NCI-H2081 treated with DMSO at 0.1 percent for 48 hours (cell line): ENCODE data around the gene LRRC56.

ENCODE experiments used
- DNase-seq: peaks from one replicate; lab custom pipeline; 2025; lab: John Stamatoyannopoulos, UW

Gene LRRC56

DNA sequence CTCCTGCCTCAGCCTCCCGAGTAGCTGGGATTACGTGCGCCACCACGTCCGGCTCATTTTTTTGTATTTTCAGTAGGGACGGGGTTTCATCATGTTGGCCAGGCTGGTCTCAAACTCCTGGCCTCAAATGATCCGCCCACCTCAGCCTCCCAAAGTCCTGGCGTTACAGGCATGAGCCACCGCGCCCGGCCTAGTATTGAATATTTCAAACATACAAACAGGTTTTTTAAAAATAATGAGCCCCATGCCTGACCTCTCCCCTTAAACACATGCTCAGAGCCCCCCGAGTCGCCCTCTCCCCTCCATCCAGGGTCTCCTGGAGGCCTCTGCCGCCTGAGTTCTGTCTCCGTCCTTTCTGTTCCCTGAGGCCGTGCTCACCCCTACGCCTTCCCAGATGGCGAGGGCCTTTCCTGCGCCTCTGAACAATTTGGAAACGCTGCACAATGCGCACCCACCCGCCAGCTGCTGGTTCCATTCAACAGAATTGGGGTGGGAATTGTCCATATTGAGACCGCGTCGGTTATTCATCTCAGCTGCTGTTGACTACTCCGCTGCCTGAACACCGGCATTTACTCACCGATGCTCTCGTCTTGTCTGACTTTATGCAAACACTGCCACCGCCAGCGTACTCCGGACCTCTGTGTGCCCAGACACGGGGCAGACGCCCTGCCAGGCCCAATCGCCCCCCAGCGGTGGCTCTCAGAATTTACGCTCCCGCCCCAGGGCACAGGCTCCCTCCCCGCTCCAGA, 16.7 kb upstream of the LRRC56 start:
- DNase-seq, result no peak

DNA sequence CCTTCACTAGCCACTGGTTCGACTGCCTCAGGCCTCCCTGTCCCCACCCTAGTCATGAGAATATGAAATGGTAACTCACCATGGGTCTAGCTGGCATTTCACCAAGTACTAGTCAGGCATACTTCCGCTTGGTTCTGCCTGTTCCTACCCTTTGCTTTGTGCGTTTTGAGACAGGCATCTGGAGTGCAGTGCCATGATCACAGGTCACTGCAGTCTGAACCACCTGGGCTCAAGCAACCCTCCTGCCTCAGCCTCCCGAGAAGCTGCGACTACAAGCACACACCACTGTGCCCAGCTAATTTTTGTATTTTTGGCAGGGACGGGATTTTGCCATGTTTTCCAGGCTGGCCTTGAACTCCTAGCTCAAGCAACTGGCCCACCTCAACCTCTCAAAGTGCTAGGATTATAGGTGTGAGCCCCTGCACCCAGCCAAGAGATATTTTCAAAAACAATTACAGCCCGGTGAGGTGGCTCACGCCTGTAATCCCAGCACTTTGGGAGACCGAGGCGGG, 16.1 kb upstream of the LRRC56 start:
- DNase-seq, result no peak

- DNase-seq, result no peak
Observed at GRCh38 chr11:526192-526591, 11.1 kb upstream of the LRRC56 start.

DNA sequence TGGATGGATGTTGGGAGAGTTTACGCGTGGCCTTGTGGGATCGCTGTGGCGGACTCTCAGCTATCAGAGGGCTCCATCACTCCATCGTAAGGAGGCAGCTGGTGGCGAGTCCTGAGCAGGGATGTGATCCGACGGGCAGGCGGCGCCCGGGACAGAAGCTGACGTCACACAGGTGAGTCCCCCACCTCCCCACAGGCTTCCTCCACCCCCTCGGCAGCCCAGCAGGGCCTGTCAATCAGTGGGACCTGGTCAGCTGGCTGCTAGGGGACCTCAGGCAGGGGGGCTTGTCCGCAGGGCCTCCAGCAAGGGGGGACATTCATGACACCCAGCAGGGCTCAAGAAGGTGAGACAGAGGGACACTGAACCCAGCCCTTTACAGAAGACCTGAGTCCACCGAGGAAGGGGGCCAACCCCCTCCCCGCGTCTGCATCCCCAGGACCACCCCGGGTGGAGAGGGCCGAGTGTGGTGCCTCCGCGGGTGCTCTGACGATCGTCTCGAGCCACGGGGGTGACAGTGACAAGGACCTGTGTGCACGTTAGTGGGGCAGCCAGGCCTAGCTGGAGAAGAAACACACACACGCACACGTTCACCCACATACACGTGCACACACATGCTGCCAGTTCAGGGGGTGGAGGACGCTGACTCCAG, 9.0 kb upstream of the LRRC56 start:
- no peak for DNase-seq

DNA sequence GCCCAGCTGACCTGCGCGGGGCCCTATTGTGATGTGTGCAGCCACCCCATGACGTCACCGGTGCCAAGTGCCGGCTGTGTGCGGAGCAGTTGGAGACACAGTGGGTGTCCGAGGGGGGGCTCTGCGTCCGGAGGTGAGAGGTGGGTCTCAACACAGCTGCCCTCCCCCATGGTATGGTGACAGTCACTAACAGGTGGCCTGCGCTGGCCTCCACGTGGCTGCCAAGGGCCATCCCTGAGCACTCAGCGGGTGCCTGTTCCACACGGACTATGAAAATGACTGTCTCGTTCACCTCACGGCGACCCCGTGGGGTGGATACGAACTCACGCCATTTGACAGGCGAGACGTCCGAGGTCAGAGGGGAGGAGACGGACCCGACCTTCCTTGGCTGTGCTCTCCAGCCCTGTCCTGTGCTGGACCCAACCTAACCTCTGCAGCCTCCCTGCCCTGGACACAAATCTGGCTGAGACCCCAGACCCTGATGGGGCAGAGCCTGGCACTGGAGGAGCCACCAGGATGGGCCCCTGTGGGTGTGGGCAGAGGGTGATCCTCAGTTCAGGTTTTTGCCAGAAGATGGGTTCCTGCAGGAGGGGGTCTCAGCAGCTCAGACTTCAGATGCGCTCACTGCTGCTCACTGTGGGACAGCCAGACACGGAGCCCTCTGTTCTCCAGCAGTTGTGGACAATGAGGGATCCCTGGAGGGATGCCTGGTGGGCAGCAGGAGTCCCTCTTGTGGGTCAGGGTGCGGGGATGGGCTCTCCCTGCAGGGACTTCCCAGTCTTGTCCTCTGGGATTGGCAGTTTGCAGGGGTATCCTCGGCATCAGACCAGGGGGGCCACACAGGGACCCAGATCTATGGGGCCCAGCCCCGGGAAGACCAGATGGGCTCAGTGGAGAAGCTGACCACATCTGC, 8.3 kb upstream of the LRRC56 start:
- DNase-seq, result no peak

DNA sequence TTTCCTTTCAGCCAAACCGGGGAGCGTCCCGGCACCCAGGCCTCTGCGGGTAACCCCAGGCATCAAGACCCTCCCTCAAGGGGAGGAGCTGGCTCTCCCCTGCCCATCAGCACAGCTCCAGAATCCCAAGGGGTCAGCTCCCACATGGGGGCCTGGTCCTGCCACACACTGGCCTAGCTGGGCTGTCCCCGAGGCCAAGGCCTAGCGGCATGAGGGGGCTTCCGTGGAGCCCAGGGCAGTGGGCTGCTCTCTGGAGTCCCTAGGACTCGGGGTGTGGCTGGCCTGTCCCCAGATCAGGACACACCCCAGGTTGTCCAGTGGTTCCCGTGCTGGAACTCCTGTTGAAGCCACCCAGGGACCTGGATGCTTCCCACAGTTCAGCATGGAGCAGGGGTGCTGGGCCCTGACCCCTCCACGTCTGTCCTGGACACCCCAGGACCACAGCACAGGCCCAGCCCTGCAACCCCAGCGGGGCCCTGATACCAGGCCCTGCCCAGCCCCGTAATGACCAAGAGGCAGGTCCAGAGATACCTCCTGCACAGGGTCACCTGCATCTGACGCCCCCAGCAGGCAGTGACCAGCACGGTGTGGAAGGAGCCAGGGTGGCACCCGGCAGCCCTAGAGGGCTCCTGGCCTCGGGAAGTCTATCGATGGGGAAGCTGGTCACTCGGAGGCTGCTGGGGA, 7.5 kb upstream of the LRRC56 start:
- no peak for DNase-seq

GRCh38 chr11:530960-531831, 6.1 kb upstream of the LRRC56 start:
- no peak for DNase-seq

DNA sequence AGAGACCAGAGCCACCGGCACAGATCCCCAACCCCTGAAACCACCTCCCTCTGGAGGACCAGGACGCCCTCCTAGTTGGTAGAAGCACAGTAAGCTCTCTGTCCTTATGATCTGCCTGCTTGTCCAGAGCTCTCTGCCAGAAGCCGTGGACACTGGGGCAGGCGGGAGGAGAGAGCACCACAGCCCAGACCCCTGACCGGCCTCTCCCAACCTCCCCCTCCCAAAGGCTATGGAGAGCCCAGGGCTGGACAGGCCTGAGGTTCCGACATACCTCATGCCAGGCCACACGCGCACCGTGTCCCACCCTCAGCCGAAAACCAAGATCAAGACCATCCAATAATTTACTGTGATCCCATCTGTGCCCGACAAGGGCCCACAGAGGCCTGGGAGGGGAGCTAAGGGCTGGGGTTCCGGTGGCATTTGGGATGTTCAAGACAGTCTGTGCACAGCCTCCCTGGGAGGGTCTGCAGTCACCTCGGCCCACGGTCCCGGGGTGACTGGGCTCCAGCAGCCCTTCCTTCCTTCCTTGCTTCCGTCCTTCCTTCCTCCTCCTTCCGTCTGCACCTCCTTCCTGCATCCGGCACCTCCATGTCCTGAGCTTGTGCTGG, 5.3 kb upstream of the LRRC56 start:
- DNase-seq, result no peak

- no peak for DNase-seq
Observed at GRCh38 chr11:532527-532985, 4.8 kb upstream of the LRRC56 start.

DNA sequence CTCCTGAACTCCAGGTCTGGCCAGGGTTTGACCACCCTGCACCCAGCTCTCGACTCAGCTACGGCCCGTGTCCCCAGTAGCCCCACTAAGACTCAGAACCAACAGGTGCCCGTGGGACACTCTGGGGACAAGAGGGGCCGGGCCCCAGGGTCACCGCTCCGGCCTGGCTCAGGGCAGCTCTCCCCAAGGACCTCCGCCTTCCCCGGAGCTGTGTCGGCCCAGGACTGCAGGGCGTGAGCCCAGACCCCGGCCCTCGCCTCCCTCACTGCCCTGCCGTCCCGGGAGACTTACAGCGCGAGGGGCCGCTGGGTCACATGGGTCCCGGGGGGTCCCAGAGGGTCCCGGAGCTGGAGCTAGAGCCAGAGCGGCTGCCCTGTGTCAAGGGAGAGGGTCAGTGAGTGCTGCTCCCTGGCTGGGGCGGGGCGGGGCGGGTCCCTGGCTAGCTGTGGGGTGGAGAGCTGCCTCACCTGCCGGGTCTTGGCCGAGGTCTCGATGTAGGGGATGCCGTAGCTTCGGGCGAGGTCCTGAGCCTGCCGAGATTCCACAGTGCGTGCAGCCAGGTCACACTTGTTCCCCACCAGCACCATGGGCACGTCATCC, 4.2 kb upstream of the LRRC56 start:
- no peak for DNase-seq

DNA sequence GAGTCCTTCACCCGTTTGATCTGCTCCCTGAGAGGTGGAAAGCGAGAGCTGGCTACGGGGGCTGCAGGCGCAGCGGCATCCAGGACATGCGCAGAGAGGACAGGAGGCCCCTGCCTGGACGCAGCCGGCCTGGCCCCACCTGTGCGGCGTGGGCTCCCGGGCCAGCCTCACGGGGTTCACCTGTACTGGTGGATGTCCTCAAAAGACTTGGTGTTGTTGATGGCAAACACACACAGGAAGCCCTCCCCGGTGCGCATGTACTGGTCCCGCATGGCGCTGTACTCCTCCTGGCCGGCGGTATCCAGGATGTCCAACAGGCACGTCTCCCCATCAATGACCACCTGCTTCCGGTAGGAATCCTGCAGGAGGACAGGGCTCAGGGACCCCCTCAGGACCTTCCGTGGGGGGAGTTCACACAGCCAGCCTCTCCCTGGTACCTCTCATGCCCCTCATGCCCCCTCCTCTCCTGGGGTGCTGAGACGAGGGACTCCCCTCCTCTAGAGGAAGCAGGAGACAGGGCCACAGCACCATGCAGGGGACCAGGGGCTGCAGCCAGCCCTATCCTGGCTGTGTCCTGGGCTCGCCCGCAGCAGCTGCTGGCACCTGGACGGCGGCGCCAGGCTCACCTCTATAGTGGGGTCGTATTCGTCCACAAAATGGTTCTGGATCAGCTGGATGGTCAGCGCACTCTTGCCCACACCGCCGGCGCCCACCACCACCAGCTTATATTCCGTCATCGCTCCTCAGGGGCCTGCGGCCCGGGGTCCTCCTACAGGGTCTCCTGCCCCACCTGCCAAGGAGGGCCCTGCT, 3.5 kb upstream of the LRRC56 start:
- no peak for DNase-seq

DNA sequence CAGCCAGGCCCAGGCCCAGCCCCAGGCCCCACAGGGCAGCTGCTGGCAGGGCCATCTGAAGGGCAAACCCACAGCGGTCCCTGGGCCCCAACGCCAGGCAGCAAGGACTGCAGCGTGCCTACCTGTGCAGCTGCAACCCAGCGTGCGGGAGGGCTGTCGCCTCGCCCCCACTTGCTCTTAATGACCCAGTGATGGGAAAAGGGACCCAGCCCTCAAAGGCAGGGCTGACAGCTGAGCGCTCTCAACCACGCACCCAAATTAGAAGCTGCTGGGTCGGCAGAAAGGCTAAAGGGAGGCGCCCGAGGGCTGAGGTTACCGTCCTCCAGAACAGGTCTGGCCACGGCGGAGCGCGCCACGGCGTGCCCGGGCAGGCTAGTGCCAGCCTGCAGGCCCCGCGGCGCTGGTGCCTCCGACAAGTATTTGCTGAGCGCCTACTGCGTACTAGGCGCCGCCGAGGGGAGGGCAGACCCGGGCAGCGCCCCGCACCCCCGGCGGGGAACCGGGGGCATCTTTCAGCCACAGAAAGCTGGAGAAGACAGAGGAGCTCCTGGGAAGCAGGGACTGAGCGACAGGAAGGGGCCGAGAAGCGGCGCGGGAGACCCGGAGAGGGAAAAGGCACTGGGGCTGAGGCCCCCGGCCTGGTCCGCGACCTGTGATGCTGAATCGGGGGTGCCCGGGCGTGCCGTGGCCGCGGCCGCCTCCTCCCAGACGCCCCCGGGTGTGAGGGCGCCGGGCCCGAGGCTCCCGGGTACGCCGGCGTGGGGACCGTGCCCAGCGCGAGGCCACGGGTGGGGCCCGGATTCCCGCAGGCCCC, 2.7 kb upstream of the LRRC56 start:
- DNase-seq, result no peak

DNA sequence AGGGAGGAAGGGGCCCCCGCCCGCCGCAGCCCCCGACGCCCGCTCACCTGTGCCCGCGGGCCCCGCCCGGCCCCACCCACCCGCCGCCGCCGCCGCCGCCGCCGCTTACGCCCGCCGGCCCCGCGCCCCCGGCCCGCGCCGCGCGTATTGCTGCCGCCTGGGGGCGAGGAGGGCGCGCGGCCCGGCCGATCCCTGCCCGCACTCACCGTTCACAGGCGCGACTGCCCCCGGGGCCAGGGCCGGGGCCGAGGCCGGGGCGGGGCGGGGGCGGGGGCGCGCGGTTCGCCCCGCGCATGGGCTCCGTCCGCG, 2.2 kb upstream of the LRRC56 start:
- no peak for DNase-seq

GRCh38 chr11:535519-536454, 1.5 kb upstream of the LRRC56 start, which contains the start of gene HRAS:
TSS of gene HRAS (minus strand) at chr11:535576.
- DNase-seq, result peak; percentile 72

DNA sequence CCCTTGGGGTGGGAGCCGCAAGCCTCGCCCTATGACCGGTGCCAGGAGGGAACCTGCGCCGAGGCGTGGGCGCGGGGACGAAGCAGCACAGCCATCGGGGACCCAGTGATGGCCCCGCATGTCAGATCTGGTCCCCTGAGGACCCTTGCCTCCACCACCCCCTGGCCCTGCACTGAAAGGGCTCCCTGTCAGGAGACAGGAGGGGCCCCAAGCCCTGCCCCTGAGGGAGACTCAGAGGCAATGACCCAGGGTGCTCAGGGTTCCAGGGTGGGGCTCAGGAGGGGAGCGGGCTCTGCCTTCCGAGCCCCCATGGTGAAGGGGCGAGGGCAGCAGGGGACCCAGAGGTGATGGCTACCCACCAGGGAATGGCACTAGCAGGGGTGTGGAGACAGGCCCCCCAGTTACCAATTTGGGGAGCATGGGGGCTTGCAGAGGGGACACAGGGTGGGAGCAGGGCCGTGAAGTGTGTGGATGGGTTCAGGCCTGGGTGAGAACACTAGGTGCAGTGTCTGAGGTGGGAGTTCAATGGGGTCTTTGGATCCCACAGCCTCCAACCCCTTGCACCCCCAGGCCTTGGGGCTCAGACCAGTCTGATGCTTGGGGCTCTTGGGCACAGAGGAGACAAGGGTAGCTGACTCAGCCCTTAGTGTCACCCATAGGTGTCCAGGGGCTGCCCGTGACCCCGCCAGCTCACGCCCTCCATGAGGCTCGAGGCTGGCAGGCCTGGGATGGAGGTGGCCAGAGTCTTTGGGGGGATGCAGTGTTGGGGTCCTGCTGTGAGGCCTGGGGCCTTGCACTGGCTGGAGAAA, 499 bp downstream of the LRRC56 start:
- DNase-seq, result no peak

DNA sequence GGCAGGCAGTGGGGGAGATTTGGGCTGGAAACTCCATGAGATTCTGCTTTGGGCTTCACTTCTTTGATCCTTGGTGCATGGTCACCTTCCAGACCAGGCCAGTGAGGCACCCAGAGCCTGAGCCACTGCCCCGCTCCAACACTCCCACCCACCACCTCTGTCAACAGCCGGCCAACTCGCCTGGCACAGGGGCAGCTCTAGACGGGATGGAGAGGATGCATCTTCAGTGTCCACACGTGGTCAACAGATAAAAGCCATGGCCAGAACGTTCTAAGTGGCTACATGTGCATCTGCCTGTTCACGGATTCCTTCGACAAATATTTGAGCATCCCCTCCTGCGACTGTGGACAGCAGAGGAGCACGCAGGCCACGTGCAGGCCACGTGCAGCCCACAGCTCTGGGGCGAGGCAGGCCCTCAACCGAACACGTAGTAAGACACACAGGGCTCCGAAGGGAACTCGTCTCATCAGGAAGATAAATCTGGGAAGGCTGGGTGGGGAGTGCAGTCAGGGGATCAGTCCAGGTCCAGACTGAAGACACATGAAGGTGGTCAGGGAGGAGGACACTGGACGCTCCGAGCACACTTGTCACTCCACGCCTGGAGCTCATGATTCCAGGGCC, 1.2 kb downstream of the LRRC56 start:
- no peak for DNase-seq
